Vagina (tissue), 2 donors: ENCODE measurements around the gene VPS26C. TPM values are rescaled to one million over a fixed set of nuclear protein-coding genes. Genes with fewer than 3 reads are reported as not detected.

ENCODE experiments used
- DNase-seq, 2 donors: peaks; one replicate each; pipeline ENCODE4 v3.0.0-alpha.2; 2017; ENCODE audit errors: extremely low spot score in 2 of 2
- H3K27ac ChIP-seq: fragments of 200-600 bp; sonication (generic); one replicate; pipeline ENCODE4 v1.5.1; 2019
- H3K27me3 ChIP-seq: fragments of 200-600 bp; sonication (generic); one replicate; pipeline ENCODE4 v1.5.1; 2019
- H3K36me3 ChIP-seq, 2 donors: fragments of 200-600 bp; sonication (generic); one replicate each; pipeline ENCODE4 v1.5.1; 2017 to 2019
- H3K4me1 ChIP-seq: fragments of 200-600 bp; sonication (generic); one replicate; pipeline ENCODE4 v1.5.1; 2019
- H3K4me3 ChIP-seq, 2 donors: fragments of 200-600 bp; sonication (generic); 1 replicate in 1 of 2; 2 replicates in 1 of 2; pipeline ENCODE4 v1.5.1; 2016 to 2019
- H3K9me3 ChIP-seq: fragments of 200-600 bp; sonication (generic); one replicate; pipeline ENCODE4 v1.5.1; 2019
- CTCF ChIP-seq, 3 experiments: fragments of 450-650 bp in 2 of 3; fragments of 200-600 bp in 1 of 3; sonication (generic) in 1 of 3; IDR thresholded peaks; one replicate each; pipeline ENCODE4 v1.5.1; 2017 to 2019; ENCODE audit warnings: antibody characterized with exemption in 3 of 3, mild to moderate bottlenecking in 2 of 3, moderate library complexity in 2 of 3
- POLR2A ChIP-seq, 2 donors: fragments of 450-650 bp; IDR thresholded peaks; one replicate each; pipeline ENCODE4 v1.6.1; 2017; ENCODE audit warnings: antibody characterized with exemption in 2 of 2, mild to moderate bottlenecking in 2 of 2, moderate library complexity in 2 of 2
- POLR2AphosphoS5 ChIP-seq, 2 donors: sonication (generic); formaldehyde crosslinking; IDR thresholded peaks; one replicate each; pipeline ENCODE4 v1.9.0; 2017; ENCODE audit warnings: antibody characterized with exemption in 2 of 2, mild to moderate bottlenecking in 2 of 2, low read depth in 1 of 2; ENCODE audit not compliant: insufficient read depth in 1 of 2
- intact Hi-C: fragments of 100-400 bp; cut with DNase I; formaldehyde crosslinking; loops from one replicate; pipeline ENCODE4 v1.15.1; 2023
- total RNA-seq: library from RNA; depleted of rRNA; stranded (reverse); fragments of >200 nt; gene quantifications from one replicate; pipeline ENCODE4 v1.2.3, GENCODE V29; 2016

The VPS26C gene
- total RNA-seq, 1 donor from 2014 or later, result 49.6 TPM

GRCh38 chr21:37264808-37265207 is 2.3 kb downstream of the VPS26C start:
- intact Hi-C loops, result loop anchor here (10.0 kb wide), 1 partner anchor 300 kb away; no protein-coding TSS in a partner anchor
- no peak overlapping the region for H3K4me3 ChIP-seq
- H3K36me3 ChIP-seq, result no peaks in the 10 kb centered on the region
- H3K9me3 ChIP-seq, result no peaks in the 10 kb centered on the region
- no peak overlapping the region for H3K27ac ChIP-seq
- H3K27me3 ChIP-seq, result no peaks in the 10 kb centered on the region
- peak in 1 of 2 donors; percentile 7 for DNase-seq
- no peak for TF ChIP-seq CTCF (IDR thresholded peaks at IDR 0.05)
- no peak for TF ChIP-seq POLR2A (IDR thresholded peaks at IDR 0.05)
- no peak for TF ChIP-seq POLR2AphosphoS5 (IDR thresholded peaks at IDR 0.05; ENCODE audit: insufficient read depth in 1 of 2, low read depth in 1 of 2)
- peaks cover 44% of the 10 kb centered on the region for H3K4me1 ChIP-seq

- no peak overlapping the region for H3K27ac ChIP-seq
- no peaks in the 10 kb centered on the region for H3K9me3 ChIP-seq
- H3K27me3 ChIP-seq, result no peaks in the 10 kb centered on the region
- peak in 1 of 2 donors; percentile 55 for DNase-seq
- TF ChIP-seq POLR2AphosphoS5 (IDR thresholded peaks at IDR 0.05; ENCODE audit: insufficient read depth in 1 of 2, low read depth in 1 of 2) (no peak), POLR2A (IDR thresholded peaks at IDR 0.05) (no peak), CTCF (IDR thresholded peaks at IDR 0.05) (no peak)
- intact Hi-C loops, result loop anchor here (10.0 kb wide), 1 partner anchor 301 kb away; no protein-coding TSS in a partner anchor
- H3K4me3 ChIP-seq, result no peak overlapping the region
- peaks cover 51% of the 10 kb centered on the region for H3K4me1 ChIP-seq
- no peaks in the 10 kb centered on the region for H3K36me3 ChIP-seq
Observed at GRCh38 chr21:37263827-37264600, 3.1 kb downstream of the VPS26C start.

- Histone ChIP-seq H3K27ac (no peak overlapping the region), H3K27me3 (no peaks in the 10 kb centered on the region), H3K4me1 (peaks cover 39% of the 10 kb centered on the region), H3K4me3 (no peak overlapping the region), H3K36me3 (no peaks in the 10 kb centered on the region), H3K9me3 (no peaks in the 10 kb centered on the region)
- no peak for TF ChIP-seq CTCF (IDR thresholded peaks at IDR 0.05)
- TF ChIP-seq POLR2A (IDR thresholded peaks at IDR 0.05), result no peak
- no peak for TF ChIP-seq POLR2AphosphoS5 (IDR thresholded peaks at IDR 0.05; ENCODE audit: insufficient read depth in 1 of 2, low read depth in 1 of 2)
- intact Hi-C loops, result no loop called here
- DNase-seq, result peak in 1 of 2 donors; percentile 49
Observed at GRCh38 chr21:37259426-37259825, 7.7 kb downstream of the VPS26C start.

- DNase-seq, result no peak
- H3K27ac ChIP-seq, result peak overlapping the region; percentile 80
- intact Hi-C loops, result no loop called here
- H3K36me3 ChIP-seq, result no peaks in the 10 kb centered on the region
- H3K4me3 ChIP-seq, result peak overlapping the region; percentile 57 to 76
- TF ChIP-seq POLR2A (IDR thresholded peaks at IDR 0.05), result no peak
- peak; percentile 50 to 72 for TF ChIP-seq POLR2AphosphoS5 (IDR thresholded peaks at IDR 0.05; ENCODE audit: insufficient read depth in 1 of 2, low read depth in 1 of 2)
- peaks cover 27% of the 10 kb centered on the region for H3K4me1 ChIP-seq
- H3K9me3 ChIP-seq, result no peaks in the 10 kb centered on the region
- no peaks in the 10 kb centered on the region for H3K27me3 ChIP-seq
Observed at GRCh38 chr21:37257967-37258877, 8.9 kb downstream of the VPS26C start.

- Histone ChIP-seq H3K27me3 (no peaks in the 10 kb centered on the region), H3K9me3 (no peaks in the 10 kb centered on the region), H3K4me1 (peaks cover 26% of the 10 kb centered on the region), H3K4me3 (peak overlapping the region; percentile 57 to 76), H3K36me3 (no peaks in the 10 kb centered on the region), H3K27ac (peak overlapping the region; percentile 80)
- intact Hi-C loops, result no loop called here
- no peak for TF ChIP-seq POLR2AphosphoS5 (IDR thresholded peaks at IDR 0.05; ENCODE audit: insufficient read depth in 1 of 2, low read depth in 1 of 2)
- TF ChIP-seq POLR2A (IDR thresholded peaks at IDR 0.05), result no peak
- no peak for TF ChIP-seq CTCF (IDR thresholded peaks at IDR 0.05)
- DNase-seq, result no peak
Observed at GRCh38 chr21:37257511-37257966, 9.6 kb downstream of the VPS26C start.
